ENCODE data around the gene PM20D2. TPM values are rescaled to one million over a fixed set of nuclear protein-coding genes. Genes with fewer than 3 reads are reported as not detected.

PM20D2 gene
- total RNA-seq, 4 donors from 2014 or later = 15.3 to 18.6 (median 16.7) TPM

DNA sequence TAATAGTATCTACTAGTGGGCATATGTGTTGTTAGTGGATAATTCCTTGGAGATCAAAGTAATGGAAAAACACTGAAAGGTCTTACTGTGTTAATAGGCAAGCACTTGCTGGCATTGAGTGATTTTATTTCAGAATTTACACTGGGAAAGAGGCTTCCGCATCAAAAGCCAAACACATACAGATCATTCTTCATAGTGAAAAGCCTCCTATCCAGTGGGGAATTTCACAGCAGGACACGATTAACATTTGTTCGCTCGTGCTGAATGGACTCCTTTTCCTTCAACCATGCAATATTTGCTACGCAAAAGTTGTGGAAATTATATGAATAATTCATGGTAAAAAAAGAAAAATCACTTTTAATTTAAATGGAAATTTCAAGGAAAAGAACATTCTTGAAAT, 44.9 kb downstream of the PM20D2 start:
- 80% methylated on average over 5 of the region's 5 CpGs for WGBS
- H3K4me3 ChIP-seq = no peak overlapping the region

DNA sequence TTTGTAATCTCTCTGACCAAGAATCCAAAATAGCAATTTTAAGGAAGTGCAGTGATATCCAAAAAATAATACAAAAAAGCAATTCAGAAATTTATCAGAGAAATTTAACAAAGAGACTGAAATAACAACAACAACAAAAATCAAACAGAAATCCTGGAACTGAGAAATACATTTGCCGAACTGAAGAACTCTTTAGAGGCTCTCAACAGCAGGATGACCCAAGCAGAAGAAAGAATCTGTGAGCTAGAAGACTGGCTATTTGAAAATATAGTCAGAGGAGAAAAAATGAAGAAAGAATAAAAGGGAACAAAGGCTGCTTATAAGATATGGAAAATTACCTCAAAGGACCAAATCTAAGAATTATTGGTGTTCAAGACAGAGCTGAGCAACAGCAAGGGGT, 48.7 kb downstream of the PM20D2 start:
- Histone ChIP-seq H3K4me1 (no peaks in the 10 kb centered on the region), H3K9me3 (no peaks in the 10 kb centered on the region), H3K4me3 (no peak overlapping the region), H3K27me3 (no peaks in the 10 kb centered on the region), H3K36me3 (no peaks in the 10 kb centered on the region), H3K27ac (no peak overlapping the region)
- no peak for DNase-seq (ENCODE audit: low spot score in 2 of 2)
- 97% methylated on average over 1 of the region's 1 CpG for WGBS
- no peak for TF ChIP-seq POLR2AphosphoS5 (IDR thresholded peaks at IDR 0.05)
- TF ChIP-seq EP300 (IDR thresholded peaks at IDR 0.05) = no peak
- TF ChIP-seq POLR2A (IDR thresholded peaks at IDR 0.05) = no peak
- TF ChIP-seq, protein P1, sequence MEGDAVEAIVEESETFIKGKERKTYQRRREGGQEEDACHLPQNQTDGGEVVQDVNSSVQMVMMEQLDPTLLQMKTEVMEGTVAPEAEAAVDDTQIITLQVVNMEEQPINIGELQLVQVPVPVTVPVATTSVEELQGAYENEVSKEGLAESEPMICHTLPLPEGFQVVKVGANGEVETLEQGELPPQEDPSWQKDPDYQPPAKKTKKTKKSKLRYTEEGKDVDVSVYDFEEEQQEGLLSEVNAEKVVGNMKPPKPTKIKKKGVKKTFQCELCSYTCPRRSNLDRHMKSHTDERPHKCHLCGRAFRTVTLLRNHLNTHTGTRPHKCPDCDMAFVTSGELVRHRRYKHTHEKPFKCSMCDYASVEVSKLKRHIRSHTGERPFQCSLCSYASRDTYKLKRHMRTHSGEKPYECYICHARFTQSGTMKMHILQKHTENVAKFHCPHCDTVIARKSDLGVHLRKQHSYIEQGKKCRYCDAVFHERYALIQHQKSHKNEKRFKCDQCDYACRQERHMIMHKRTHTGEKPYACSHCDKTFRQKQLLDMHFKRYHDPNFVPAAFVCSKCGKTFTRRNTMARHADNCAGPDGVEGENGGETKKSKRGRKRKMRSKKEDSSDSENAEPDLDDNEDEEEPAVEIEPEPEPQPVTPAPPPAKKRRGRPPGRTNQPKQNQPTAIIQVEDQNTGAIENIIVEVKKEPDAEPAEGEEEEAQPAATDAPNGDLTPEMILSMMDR (IDR thresholded peaks at IDR 0.05) = no peak

More for the DNA sequence above, 44.9 kb downstream of the PM20D2 start:
- Histone ChIP-seq H3K36me3 (no peaks in the 10 kb centered on the region), H3K27ac (no peak overlapping the region), H3K9me3 (no peaks in the 10 kb centered on the region), H3K27me3 (no peaks in the 10 kb centered on the region), H3K4me1 (no peaks in the 10 kb centered on the region)
- TF ChIP-seq POLR2A (IDR thresholded peaks at IDR 0.05) (no peak), POLR2AphosphoS5 (IDR thresholded peaks at IDR 0.05) (no peak), EP300 (IDR thresholded peaks at IDR 0.05) (no peak)
- TF ChIP-seq, protein P1 (IDR thresholded peaks at IDR 0.05) = no peak
- no peak for DNase-seq (ENCODE audit: low spot score in 2 of 2)

DNA sequence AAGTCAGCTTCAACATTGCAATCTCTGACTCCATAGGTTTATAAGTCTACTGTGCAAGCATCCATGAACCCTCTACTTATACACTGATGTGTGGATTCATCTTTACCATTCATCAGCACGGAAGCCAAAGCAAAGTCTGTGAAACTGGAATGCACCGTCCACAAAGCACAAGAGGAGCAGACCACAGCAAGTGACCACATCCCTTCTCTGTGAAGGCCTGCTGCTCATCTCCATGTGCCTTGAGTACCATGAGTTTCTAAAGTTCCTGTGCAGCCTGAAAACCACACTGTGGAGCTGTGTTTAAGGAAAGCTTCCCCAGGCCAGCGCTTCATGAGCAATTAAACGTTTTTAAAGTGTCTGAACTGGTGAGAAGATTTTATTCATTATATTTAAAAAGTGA, 51.3 kb downstream of the PM20D2 start:
- no peaks in the 10 kb centered on the region for H3K9me3 ChIP-seq
- H3K27ac ChIP-seq = no peak overlapping the region
- no peak for TF ChIP-seq POLR2A (IDR thresholded peaks at IDR 0.05)
- TF ChIP-seq EP300 (IDR thresholded peaks at IDR 0.05) = no peak
- TF ChIP-seq, protein P1 (IDR thresholded peaks at IDR 0.05) = no peak
- no peak for TF ChIP-seq POLR2AphosphoS5 (IDR thresholded peaks at IDR 0.05)
- 60% methylated on average over 4 of the region's 4 CpGs for WGBS
- H3K4me3 ChIP-seq = no peak overlapping the region
- no peaks in the 10 kb centered on the region for H3K36me3 ChIP-seq
- H3K27me3 ChIP-seq = no peaks in the 10 kb centered on the region
- H3K4me1 ChIP-seq = no peaks in the 10 kb centered on the region
- no peak for DNase-seq (ENCODE audit: low spot score in 2 of 2)

DNA sequence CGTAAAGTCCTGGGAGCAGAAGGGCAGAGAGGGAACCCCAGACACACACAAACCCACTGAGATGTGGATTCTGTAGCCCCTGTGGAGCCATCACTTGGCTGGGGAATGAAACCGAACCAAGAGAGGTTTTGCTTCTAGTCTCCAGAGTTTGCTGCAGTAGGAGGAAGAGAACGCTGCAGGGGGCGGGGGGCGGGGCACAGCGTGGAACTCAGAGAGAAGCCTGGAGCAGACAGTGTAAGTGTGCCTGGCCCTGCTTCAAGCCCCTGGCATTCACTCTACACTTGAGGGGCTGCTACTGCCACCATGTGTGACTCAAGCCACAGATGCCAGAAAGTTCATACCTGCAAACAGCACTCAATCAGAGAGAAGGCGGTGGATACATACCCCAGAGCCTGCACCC, 52.4 kb downstream of the PM20D2 start:
- Histone ChIP-seq H3K9me3 (no peaks in the 10 kb centered on the region), H3K36me3 (no peaks in the 10 kb centered on the region), H3K4me1 (no peaks in the 10 kb centered on the region), H3K4me3 (no peak overlapping the region), H3K27me3 (no peaks in the 10 kb centered on the region), H3K27ac (no peak overlapping the region)
- TF ChIP-seq POLR2A (IDR thresholded peaks at IDR 0.05) = no peak
- 61% methylated on average over 7 of the region's 7 CpGs for WGBS
- no peak for DNase-seq (ENCODE audit: low spot score in 2 of 2)

DNA sequence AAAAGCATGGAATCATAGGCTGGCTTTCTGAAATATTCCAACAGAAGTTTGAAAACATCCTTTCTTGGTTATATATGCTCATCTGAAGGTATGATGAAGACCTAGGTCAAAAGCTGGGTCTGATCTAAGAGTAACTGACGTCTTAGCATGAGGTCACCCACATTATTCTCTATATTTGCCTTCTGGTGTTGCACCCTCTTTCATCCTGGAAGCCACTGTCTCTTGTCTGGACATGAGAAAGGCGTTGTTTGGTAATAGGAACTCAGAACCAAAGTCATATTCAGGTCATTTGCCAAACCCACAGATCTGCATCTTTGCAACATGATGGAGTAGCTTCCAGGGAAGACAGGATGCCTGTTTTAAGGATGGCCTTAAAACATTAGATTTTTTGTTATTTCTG, 53.7 kb downstream of the PM20D2 start:
- 64% methylated on average over 2 of the region's 2 CpGs for WGBS
- Histone ChIP-seq H3K4me1 (no peaks in the 10 kb centered on the region), H3K9me3 (no peaks in the 10 kb centered on the region), H3K4me3 (no peak overlapping the region), H3K27ac (no peak overlapping the region), H3K27me3 (no peaks in the 10 kb centered on the region), H3K36me3 (no peaks in the 10 kb centered on the region)
- DNase-seq (ENCODE audit: low spot score in 2 of 2) = no peak
- no peak for TF ChIP-seq EP300 (IDR thresholded peaks at IDR 0.05)
- TF ChIP-seq, protein P1 (IDR thresholded peaks at IDR 0.05) = no peak
- no peak for TF ChIP-seq POLR2AphosphoS5 (IDR thresholded peaks at IDR 0.05)
- no peak for TF ChIP-seq POLR2A (IDR thresholded peaks at IDR 0.05)

DNA sequence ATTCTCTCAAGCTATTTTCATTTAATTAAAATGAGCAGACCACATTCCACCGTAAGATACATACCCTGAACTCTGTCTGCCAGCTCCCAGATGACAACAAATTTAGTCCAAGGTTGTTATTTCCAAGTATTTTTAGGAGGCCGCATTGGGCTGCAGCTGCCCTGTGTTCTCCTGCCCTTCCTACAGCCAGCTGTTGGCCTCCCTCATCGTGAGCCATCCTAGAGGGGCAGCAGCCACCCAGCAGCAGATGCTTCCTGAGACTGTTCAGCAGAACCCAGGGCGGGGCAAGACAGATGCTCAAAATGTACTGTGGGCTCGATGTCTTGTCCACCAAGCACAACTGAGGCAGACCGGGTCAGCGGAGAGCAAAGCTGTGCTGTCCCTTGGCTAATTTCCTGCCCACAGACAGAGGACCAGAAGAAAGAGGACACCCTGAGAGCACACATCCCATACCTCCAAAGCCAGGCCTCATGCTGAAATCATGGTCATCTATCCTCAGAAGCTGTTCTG, 54.9 kb downstream of the PM20D2 start:
- no peaks in the 10 kb centered on the region for H3K36me3 ChIP-seq
- DNase-seq (ENCODE audit: low spot score in 2 of 2) = no peak
- 86% methylated on average over 3 of the region's 7 CpGs for WGBS
- no peak overlapping the region for H3K4me3 ChIP-seq
- no peak overlapping the region for H3K27ac ChIP-seq
- no peaks in the 10 kb centered on the region for H3K4me1 ChIP-seq
- H3K27me3 ChIP-seq = no peaks in the 10 kb centered on the region
- TF ChIP-seq, protein P1 (IDR thresholded peaks at IDR 0.05) = no peak
- no peak for TF ChIP-seq POLR2A (IDR thresholded peaks at IDR 0.05)
- no peak for TF ChIP-seq EP300 (IDR thresholded peaks at IDR 0.05)
- no peak for TF ChIP-seq POLR2AphosphoS5 (IDR thresholded peaks at IDR 0.05)
- no peaks in the 10 kb centered on the region for H3K9me3 ChIP-seq

All from suprapubic skin (tissue), 4 donors.